ENCODE results near the gene LHFPL2. TPM values are rescaled to one million over a fixed set of nuclear protein-coding genes. Genes with fewer than 3 reads are reported as not detected.

LHFPL2 gene
- total and polyA plus RNA-seq, 9 of the 15 experiments (the other 6 are each of a cell fraction or from before 2014, with no cell fraction given), result 1.0 to 6.6 (median 4.6) TPM

DNA sequence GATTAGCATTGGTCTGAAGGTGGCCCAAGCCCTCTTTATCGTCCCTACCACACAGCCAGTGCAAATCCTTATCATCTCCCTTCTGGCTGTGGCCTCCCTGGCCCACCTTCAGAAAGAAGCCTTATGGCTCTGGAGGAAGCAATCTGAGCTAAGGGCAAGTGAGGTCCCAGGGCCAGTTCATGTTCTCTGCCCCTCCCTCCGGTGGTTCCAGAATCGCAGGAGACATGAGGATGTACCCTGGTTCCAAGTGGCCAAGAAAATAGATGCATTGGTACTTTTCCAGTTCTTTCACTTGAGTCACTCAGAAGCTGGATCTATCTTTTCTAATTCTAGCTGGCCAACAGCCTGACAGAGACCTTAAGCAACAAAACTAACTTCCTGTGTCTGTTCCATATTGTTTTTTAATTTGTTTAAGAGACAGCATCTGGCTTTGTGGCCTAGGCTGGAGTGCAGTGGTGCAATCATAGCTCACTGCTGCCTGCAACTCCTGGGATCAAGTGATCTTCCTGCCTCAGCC is 60.7 kb downstream of the LHFPL2 start (continued):
- TF ChIP-seq HEY1 (CRISPR knock-in tag; IDR thresholded peaks at IDR 0.05; ENCODE audit: borderline replicate concordance) (no peak), ZNF77 (CRISPR knock-in tag; IDR thresholded peaks at IDR 0.05) (no peak), MIER1 (IDR thresholded peaks at IDR 0.05; ENCODE audit: low read depth) (no peak), ZNF133 (CRISPR knock-in tag; IDR thresholded peaks at IDR 0.05) (no peak), ZNF354B (CRISPR knock-in tag; IDR thresholded peaks at IDR 0.05) (no peak), RBM34 (IDR thresholded peaks at IDR 0.05; ENCODE audit: borderline replicate concordance, insufficient read depth, low read length) (no peak), ZNF431 (CRISPR knock-in tag; IDR thresholded peaks at IDR 0.05) (no peak), LARP7 (IDR thresholded peaks at IDR 0.05) (no peak), TGIF2 (CRISPR knock-in tag; IDR thresholded peaks at IDR 0.05) (no peak), HDGF (IDR thresholded peaks at IDR 0.05) (no peak), NR2C2 (CRISPR knock-in tag; IDR thresholded peaks at IDR 0.05) (no peak), NR2C2 (tag; IDR thresholded peaks at IDR 0.05) (no peak; the same call in 1 of the 2 replicates), POU5F1 (IDR thresholded peaks at IDR 0.05; ENCODE audit: borderline replicate concordance, low read depth, low read length, partially characterized antibody) (no peak), GTF3C2 (IDR thresholded peaks at IDR 0.05; ENCODE audit: borderline replicate concordance, extremely low read depth, insufficient read length) (no peak), BACH1 (tag; IDR thresholded peaks at IDR 0.05) (no peak), IRF2 (CRISPR knock-in tag; IDR thresholded peaks at IDR 0.05) (no peak)

Measured in K562 (cell line).